DOHH2 (cell line): Measurements from ENCODE around the gene CCDC88C.

Experiments used
- EZH2phosphoT487 ChIP-seq: fragments of 200-600 bp; sonication (generic); IDR thresholded peaks from 2 replicates; pipeline ENCODE4 v1.6.1; 2017; ENCODE audit warnings: borderline replicate concordance, mild to moderate bottlenecking, antibody characterized with exemption, low read length, moderate library complexity, mixed read lengths
- TF ChIP-seq, protein P1 (sequence below): fragments of 200-600 bp; sonication (generic); IDR thresholded peaks from one replicate; pipeline ENCODE4 v1.5.1; 2014; ENCODE audit warnings: antibody characterized with exemption, mild to moderate bottlenecking, low read depth, low read length; ENCODE audit not compliant: poor library complexity, severe bottlenecking

DNA sequence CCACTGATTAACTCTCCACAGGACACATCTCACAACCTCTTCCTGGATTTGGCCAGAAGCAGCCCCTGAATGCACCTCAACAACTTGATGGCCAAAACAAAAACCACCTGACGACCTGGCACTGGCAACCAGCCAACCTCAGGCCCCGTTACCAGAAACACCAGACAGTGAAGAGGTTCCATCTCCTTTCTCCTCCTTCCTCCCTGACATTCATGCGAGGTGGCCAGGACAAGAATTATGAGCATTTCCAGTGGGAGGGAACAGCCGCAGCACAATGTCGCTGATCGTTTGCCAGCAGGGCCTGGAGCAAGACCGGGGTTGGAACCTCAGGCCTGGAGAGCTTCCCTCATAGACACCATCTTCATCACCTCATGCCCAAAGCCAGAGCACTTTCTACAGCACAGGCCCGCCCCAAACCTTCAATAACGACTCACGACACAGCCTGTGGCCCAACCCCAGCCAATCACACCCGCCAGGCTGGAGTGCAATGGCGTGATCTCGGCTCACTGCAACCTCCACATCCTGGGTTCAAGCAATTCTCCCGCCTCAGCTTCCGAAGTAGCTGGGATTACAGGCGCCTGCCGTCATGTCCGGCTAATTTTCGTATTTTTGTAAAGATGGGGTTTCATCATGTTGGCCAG, 48.7 kb downstream of the CCDC88C start:
- TF ChIP-seq, protein P1, sequence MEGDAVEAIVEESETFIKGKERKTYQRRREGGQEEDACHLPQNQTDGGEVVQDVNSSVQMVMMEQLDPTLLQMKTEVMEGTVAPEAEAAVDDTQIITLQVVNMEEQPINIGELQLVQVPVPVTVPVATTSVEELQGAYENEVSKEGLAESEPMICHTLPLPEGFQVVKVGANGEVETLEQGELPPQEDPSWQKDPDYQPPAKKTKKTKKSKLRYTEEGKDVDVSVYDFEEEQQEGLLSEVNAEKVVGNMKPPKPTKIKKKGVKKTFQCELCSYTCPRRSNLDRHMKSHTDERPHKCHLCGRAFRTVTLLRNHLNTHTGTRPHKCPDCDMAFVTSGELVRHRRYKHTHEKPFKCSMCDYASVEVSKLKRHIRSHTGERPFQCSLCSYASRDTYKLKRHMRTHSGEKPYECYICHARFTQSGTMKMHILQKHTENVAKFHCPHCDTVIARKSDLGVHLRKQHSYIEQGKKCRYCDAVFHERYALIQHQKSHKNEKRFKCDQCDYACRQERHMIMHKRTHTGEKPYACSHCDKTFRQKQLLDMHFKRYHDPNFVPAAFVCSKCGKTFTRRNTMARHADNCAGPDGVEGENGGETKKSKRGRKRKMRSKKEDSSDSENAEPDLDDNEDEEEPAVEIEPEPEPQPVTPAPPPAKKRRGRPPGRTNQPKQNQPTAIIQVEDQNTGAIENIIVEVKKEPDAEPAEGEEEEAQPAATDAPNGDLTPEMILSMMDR, result no peak
- TF ChIP-seq EZH2phosphoT487, result no peak
